ENCODE results near the gene RGS7.

RGS7 gene

GRCh38 chr1:241136389-241136788 lies 220.6 kb downstream of the RGS7 start:
- TF ChIP-seq CTCF (conservative IDR thresholded peaks at IDR 0.05) = no peak
- H3K27ac ChIP-seq = no peak overlapping the region

- TF ChIP-seq CTCF (conservative IDR thresholded peaks at IDR 0.05) = no peak
- no peak overlapping the region for H3K27ac ChIP-seq
These were observed 225.3 kb downstream of the RGS7 start for GRCh38 chr1:241131636-241132194.

GRCh38 chr1:241130881-241131280 lies 226.1 kb downstream of the RGS7 start:
- no peak overlapping the region for H3K27ac ChIP-seq
- TF ChIP-seq CTCF (conservative IDR thresholded peaks at IDR 0.05) = no peak

GRCh38 chr1:241129207-241129960 lies 227.6 kb downstream of the RGS7 start:
- H3K27ac ChIP-seq = no peak overlapping the region
- no peak for TF ChIP-seq CTCF (conservative IDR thresholded peaks at IDR 0.05)

- H3K27ac ChIP-seq = no peak overlapping the region
- no peak for TF ChIP-seq CTCF (conservative IDR thresholded peaks at IDR 0.05)
These were observed 231.7 kb downstream of the RGS7 start for GRCh38 chr1:241125286-241125685.

- no peak for TF ChIP-seq CTCF (conservative IDR thresholded peaks at IDR 0.05)
- no peak overlapping the region for H3K27ac ChIP-seq
These were observed 239.0 kb downstream of the RGS7 start for GRCh38 chr1:241118049-241118448.

GRCh38 chr1:241115784-241116183 lies 241.2 kb downstream of the RGS7 start:
- no peak overlapping the region for H3K27ac ChIP-seq
- TF ChIP-seq CTCF (conservative IDR thresholded peaks at IDR 0.05) = no peak

All from VCaP (cell line).